AG04449 (cell line): ENCODE data around the gene GFRA1.
A peak's percentile ranks its signal among the peaks of the same experiment; 100 is the strongest.

ENCODE experiments used
- CTCF ChIA-PET: fragments of 350-600 bp; formaldehyde crosslinking; extraction: SDS; loops from one replicate; lab custom pipeline; 2021; ENCODE audit warnings: antibody characterized with exemption; lab: Yijun Ruan, JAX
- POLR2A ChIA-PET: fragments of 400-600, 350-600 bp; formaldehyde crosslinking; extraction: SDS; loops from one replicate; lab custom pipeline; 2020; ENCODE audit warnings: antibody characterized with exemption, inconsistent platforms; lab: Yijun Ruan, JAX
- DNase-seq: peaks from one replicate; pipeline ENCODE4 v3.0.0-alpha.2; 2010; ENCODE audit warnings: low read depth, low spot score
- H3K4me3 ChIP-seq: 2 replicates; pipeline ENCODE4 v1.5.1; 2011; ENCODE audit warnings: low read depth, mild to moderate bottlenecking, control low read depth, low read length
- TF ChIP-seq, protein P1 (sequence below): IDR thresholded peaks from one replicate; pipeline ENCODE4 v1.5.1; 2011; ENCODE audit warnings: mild to moderate bottlenecking, moderate library complexity, low read length, control low read depth, inconsistent platforms; ENCODE audit not compliant: insufficient read depth; ENCODE audit errors: missing control alignments

GFRA1 gene

GRCh38 chr10:116292493-116292892 is 19.5 kb upstream of the GFRA1 start:
- TF ChIP-seq, protein P1, sequence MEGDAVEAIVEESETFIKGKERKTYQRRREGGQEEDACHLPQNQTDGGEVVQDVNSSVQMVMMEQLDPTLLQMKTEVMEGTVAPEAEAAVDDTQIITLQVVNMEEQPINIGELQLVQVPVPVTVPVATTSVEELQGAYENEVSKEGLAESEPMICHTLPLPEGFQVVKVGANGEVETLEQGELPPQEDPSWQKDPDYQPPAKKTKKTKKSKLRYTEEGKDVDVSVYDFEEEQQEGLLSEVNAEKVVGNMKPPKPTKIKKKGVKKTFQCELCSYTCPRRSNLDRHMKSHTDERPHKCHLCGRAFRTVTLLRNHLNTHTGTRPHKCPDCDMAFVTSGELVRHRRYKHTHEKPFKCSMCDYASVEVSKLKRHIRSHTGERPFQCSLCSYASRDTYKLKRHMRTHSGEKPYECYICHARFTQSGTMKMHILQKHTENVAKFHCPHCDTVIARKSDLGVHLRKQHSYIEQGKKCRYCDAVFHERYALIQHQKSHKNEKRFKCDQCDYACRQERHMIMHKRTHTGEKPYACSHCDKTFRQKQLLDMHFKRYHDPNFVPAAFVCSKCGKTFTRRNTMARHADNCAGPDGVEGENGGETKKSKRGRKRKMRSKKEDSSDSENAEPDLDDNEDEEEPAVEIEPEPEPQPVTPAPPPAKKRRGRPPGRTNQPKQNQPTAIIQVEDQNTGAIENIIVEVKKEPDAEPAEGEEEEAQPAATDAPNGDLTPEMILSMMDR, result no peak
- POLR2A ChIA-PET, result no interaction called here
- CTCF ChIA-PET, result interaction anchor here (1.2 to 1.8 kb wide), 2 partner anchors 493 to 586 kb away, joined by 3 to 6 read pairs; no protein-coding TSS in a partner anchor
- DNase-seq, result no peak
- H3K4me3 ChIP-seq, result no peak overlapping the region

DNA sequence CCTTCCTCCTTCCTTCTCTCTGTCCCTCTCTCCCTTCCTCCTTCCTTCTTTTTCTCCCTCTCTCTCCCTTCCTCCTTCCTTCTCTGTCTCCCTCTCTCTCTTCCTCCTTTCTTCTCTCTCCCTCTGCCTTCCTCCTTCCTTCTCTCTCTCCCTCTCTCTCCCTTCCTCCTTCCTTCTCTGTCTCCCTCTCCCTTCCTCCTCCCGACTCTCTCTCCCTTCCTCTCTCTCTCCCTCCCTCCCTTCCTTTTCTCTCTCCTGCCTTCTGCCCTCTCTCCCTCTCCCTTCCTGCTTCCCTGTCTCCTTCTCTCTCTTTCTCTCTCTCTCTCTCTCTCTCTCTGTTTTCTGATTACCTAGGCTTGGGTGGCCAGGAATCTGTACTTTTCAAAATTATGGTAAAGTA is 16.6 kb upstream of the GFRA1 start:
- no peak for DNase-seq
- no peak overlapping the region for H3K4me3 ChIP-seq
- POLR2A ChIA-PET, result no interaction called here
- CTCF ChIA-PET, result interaction anchor here (4.7 to 9.4 kb wide), 2 partner anchors 489 to 584 kb away, joined by 112 to 119 read pairs; no protein-coding TSS in a partner anchor
- TF ChIP-seq, protein P1, result no peak

DNA sequence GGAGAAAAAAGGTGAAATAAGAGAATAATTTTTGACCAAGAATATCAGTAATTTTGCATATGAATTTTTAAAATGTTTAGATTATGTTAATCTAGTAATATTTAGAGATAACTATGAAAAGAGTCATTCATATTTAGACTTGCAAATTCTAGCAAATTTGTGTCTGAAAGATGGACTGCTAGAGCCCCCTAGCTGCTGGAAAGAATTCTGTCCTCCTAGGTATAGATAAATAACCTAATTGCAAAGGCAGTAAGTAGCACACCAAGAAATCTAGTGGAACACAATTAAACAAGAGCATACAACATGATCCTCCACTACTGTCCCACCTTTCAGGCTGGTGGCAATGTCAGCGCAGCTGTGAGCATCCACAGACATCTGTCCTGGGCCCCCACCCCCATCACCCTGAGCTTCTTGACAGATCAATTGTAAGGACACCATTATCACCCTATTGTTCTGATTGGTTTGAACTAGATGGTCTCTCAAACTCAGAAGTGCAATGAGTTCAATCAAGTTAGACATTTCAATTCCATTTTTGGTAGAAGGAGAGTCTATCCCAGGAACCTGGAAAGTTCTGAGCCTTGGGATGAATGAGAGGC is 15.0 kb upstream of the GFRA1 start:
- TF ChIP-seq, protein P1, result peak; percentile 44
- no peak overlapping the region for H3K4me3 ChIP-seq
- no peak for DNase-seq
- ChIA-PET CTCF (interaction anchor here (0.7 to 9.4 kb wide), 41 partner anchors 8 to 1109 kb away, joined by 3 to 119 read pairs (median 4); partner anchors contain the start of gene GFRA1), POLR2A (no interaction called here)

DNA sequence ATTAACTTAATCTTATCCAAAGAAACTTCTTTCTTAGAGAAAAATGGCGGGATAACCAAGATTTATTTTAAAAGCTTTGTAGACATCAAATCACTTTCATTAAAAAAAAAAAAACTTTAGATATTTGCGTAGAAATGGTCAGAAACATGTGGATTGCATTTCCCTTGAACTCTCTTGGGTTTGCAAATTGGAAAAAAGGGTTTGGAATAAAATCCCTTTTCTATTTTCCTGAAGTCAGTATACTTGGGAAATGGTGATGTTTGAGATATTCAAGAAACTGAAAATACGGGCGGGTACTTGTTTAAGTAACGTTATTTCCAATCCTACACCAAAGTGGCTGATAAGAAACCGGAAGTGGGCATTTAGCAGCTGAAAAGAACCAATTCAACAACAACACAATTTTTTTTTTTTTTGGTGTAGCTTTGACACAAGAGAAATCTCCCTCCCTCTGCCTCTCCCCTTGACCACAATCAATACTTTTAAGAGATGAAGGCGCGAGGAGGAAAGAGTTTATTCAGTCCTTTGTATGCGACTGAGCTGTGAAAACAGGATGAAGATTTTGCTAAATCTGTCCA is 13.7 kb upstream of the GFRA1 start:
- ChIA-PET CTCF (interaction anchor here (0.7 to 9.4 kb wide), 18 partner anchors 11 to 855 kb away, joined by 3 to 119 read pairs (median 6); partner anchors contain the start of gene GFRA1), POLR2A (no interaction called here)
- no peak for DNase-seq
- no peak overlapping the region for H3K4me3 ChIP-seq
- TF ChIP-seq, protein P1, result no peak

DNA sequence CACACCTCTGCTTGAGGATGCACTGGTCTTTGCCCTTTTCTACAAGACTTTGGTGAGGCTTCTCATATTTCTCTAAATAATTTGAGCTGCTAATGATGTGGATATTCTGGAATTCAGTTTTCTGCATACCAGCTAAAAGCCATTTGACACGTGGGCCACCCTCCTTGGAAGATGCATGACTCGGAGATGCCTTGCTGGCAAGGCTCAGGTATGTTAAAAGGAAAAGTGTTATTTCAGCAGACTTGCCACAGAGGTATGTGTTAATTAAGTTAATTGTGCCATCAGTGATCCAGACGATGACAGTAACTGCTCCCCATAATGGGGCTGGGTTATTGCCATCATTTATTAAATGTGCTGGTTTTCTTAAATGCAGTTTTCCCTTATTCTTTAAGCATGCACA is 8.8 kb upstream of the GFRA1 start:
- POLR2A ChIA-PET, result no interaction called here
- TF ChIP-seq, protein P1, result no peak
- CTCF ChIA-PET, result no interaction called here
- H3K4me3 ChIP-seq, result no peak overlapping the region
- no peak for DNase-seq

DNA sequence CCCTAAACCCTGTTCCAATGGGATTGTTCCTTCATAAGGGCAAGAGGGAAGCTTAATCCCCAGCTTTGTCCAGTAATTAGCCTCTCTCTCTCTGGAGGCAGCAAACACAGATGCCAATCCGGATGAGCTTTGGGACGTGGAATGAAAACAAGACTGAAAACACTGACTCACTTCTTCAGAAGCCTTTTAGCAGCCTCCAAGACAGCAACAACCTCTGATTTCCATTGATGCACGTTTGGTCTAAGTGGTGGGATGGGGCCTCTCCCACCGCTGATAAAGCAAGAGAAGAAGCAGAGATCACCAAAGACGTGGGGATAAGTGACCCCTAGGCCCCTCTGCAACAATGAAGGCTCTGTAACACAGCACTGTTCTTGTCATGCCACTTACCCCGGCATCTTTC is 5.8 kb upstream of the GFRA1 start:
- POLR2A ChIA-PET, result no interaction called here
- no peak for DNase-seq
- CTCF ChIA-PET, result interaction anchor here (1.0 kb wide), 1 partner anchor 9 kb away, joined by 4 read pairs; no protein-coding TSS in a partner anchor
- TF ChIP-seq, protein P1, result no peak
- no peak overlapping the region for H3K4me3 ChIP-seq
